Body of pancreas (tissue), 4 donors: ENCODE data around the gene COX14. TPM values are rescaled to one million over a fixed set of nuclear protein-coding genes. Genes with fewer than 3 reads are reported as not detected.

Experiments
- ATAC-seq: fragments of 150-250 bp; one replicate; pipeline ENCODE4 v1.9.1; 2016
- DNase-seq, 4 donors: peaks; one replicate each; pipeline ENCODE4 v3.0.0-alpha.2; 2019
- H3K27ac ChIP-seq, 4 donors: fragments of 200-600 bp; sonication (generic); 1 replicate in 3 of 4; 2 replicates in 1 of 4; pipeline versions ENCODE4 v1.5.1 to v1.6.1; 2016 to 2019; ENCODE audit warnings: mild to moderate bottlenecking in 1 of 4, mixed read lengths in 1 of 4, moderate library complexity in 1 of 4
- H3K27me3 ChIP-seq, 2 donors: fragments of 200-600 bp; sonication (generic); one replicate each; pipeline ENCODE4 v1.6.0; 2016; ENCODE audit warnings: mild to moderate bottlenecking in 1 of 2
- H3K36me3 ChIP-seq, 2 donors: fragments of 200-600 bp; sonication (generic); replicated peaks in 1 of 2; 2 replicates each; pipeline ENCODE4 v1.5.1; 2016; ENCODE audit warnings: low read depth in 2 of 2; ENCODE audit not compliant: insufficient read depth in 1 of 2
- H3K4me1 ChIP-seq: fragments of 200-600 bp; sonication (generic); one replicate; pipeline ENCODE4 v1.6.0; 2016
- H3K4me3 ChIP-seq, 2 donors: fragments of 200-600 bp; sonication (generic); 1 replicate in 1 of 2; 2 replicates in 1 of 2; pipeline ENCODE4 v1.5.1; 2016 to 2019
- H3K9me3 ChIP-seq, 3 donors: fragments of 200-600 bp; sonication (generic); 1 replicate in 2 of 3; 2 replicates in 1 of 3; pipeline ENCODE4 v1.5.1; 2016
- POLR2A ChIP-seq, 3 donors: fragments of 450-650 bp; IDR thresholded peaks; one replicate each; pipeline ENCODE4 v1.6.1; 2016; ENCODE audit warnings: antibody characterized with exemption in 3 of 3, mild to moderate bottlenecking in 2 of 3
- WGBS, 2 donors: methylation state at CpG; one replicate each; pipeline ENCODE4 v1.1.5; 2017; 5-methylcytosine and 5-hydroxymethylcytosine counted together
- intact Hi-C: fragments of 100-400 bp; cut with DNase I; formaldehyde crosslinking; loops from one replicate; pipeline ENCODE4 v1.15.1; 2023
- total RNA-seq, 2 donors: library from RNA; depleted of rRNA; stranded (reverse); fragments of >200 nt; gene quantifications; one replicate each; pipeline ENCODE4 v1.1.0, GENCODE V29; 2016
- TF ChIP-seq, protein P1 (sequence below), 7 experiments: fragments of 450-650 bp in 4 of 7; fragments of 200-600 bp in 3 of 7; sonication (generic) in 3 of 7; IDR thresholded peaks; one replicate each; pipeline ENCODE4 v1.5.1; 2016 to 2019; ENCODE audit warnings: antibody characterized with exemption in 7 of 7

The COX14 gene
- total RNA-seq, 2 donors from 2014 or later: 14.5 to 47.8 TPM

DNA sequence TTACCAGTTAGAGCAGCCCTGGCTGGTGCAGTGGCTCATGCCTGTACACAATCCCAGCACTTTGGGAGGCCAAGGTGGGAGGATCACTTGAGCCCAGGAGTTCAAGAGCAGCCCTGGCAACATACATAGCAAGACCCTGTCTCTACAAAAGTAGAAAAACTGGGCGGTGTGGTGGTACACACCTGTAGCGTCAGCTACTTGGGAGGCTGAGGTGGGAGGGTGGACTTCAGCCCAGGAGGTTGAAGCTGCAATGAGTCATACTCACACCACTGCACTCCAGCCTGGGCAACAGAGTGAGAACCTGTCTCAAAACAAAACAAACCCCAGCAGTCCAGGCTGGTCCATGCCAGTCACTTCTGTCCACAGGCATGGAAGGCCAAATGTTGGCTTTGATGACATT, 7.4 kb downstream of the COX14 start:
- Histone ChIP-seq H3K27me3 (no peaks in the 10 kb centered on the region), H3K36me3 (peaks cover 0 to 2% of the 10 kb centered on the region in 2 donors), H3K4me3 (no peak overlapping the region), H3K9me3 (no peaks in the 10 kb centered on the region), H3K4me1 (peaks cover 9% of the 10 kb centered on the region), H3K27ac (no peak overlapping the region)
- 97% methylated on average over 2 of the region's 2 CpGs; no CpG with 5 or more reads in 1 of the 2 donors for WGBS, 2 donors
- intact Hi-C loops: no loop called here
- no peak for TF ChIP-seq POLR2A (IDR thresholded peaks at IDR 0.05)
- TF ChIP-seq, protein P1, sequence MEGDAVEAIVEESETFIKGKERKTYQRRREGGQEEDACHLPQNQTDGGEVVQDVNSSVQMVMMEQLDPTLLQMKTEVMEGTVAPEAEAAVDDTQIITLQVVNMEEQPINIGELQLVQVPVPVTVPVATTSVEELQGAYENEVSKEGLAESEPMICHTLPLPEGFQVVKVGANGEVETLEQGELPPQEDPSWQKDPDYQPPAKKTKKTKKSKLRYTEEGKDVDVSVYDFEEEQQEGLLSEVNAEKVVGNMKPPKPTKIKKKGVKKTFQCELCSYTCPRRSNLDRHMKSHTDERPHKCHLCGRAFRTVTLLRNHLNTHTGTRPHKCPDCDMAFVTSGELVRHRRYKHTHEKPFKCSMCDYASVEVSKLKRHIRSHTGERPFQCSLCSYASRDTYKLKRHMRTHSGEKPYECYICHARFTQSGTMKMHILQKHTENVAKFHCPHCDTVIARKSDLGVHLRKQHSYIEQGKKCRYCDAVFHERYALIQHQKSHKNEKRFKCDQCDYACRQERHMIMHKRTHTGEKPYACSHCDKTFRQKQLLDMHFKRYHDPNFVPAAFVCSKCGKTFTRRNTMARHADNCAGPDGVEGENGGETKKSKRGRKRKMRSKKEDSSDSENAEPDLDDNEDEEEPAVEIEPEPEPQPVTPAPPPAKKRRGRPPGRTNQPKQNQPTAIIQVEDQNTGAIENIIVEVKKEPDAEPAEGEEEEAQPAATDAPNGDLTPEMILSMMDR (IDR thresholded peaks at IDR 0.05): no peak
- DNase-seq (no peak), ATAC-seq (no peak)

DNA sequence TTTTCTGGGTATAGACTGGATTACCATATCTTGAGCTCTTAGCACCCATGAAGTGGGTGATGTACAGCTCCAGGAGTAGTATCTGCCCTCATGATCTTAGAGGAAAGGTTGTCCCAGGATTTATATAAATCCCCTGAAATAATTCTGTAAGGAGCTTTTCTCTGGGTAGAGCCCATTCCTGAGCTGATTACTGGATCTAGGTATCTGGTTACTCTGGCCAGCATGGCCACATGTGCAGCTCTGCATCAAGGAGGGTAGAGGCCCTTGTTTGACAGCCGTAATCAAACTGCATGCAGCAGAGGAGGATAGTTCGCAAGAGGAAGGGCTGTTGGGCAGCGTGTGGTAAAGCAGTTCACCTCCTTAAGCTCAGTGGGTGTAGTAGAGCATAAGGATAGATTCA, 8.5 kb downstream of the COX14 start:
- no peaks in the 10 kb centered on the region for H3K27me3 ChIP-seq
- DNase-seq: no peak
- peaks cover 0 to 2% of the 10 kb centered on the region in 2 donors for H3K36me3 ChIP-seq
- H3K4me1 ChIP-seq: peaks cover 9% of the 10 kb centered on the region
- no peak overlapping the region for H3K27ac ChIP-seq
- intact Hi-C loops: no loop called here
- ATAC-seq: no peak
- TF ChIP-seq POLR2A (IDR thresholded peaks at IDR 0.05): no peak
- TF ChIP-seq, protein P1 (IDR thresholded peaks at IDR 0.05): no peak
- H3K4me3 ChIP-seq: no peak overlapping the region
- WGBS, 2 donors: 83 to 92% methylated on average over 3 of the region's 3 CpGs
- H3K9me3 ChIP-seq: no peaks in the 10 kb centered on the region

DNA sequence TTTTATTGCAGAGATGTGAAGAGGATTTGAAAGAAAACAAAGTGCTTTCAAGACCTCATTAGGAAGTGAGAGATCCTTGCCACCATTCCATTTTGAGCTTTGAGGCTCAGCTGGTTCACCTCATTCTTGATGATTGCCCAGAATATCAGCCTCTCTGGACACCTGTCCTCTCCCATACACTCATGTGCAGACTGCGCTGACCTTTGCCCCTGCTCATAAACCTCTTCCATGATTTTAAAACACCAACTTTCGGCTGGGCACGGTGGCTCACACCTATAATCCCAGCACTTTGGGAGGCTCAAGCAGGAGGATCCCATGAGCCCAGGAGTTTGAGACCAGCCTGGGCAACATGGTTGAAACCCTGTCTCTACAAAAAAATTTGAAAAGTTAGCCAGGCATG, 8.9 kb downstream of the COX14 start:
- DNase-seq (no peak), ATAC-seq (no peak)
- intact Hi-C loops: no loop called here
- H3K4me1 ChIP-seq: peaks cover 9% of the 10 kb centered on the region
- H3K9me3 ChIP-seq: no peaks in the 10 kb centered on the region
- no peaks in the 10 kb centered on the region for H3K27me3 ChIP-seq
- no peak overlapping the region for H3K4me3 ChIP-seq
- 81 to 83% methylated on average over 3 of the region's 3 CpGs for WGBS, 2 donors
- peaks cover 0 to 2% of the 10 kb centered on the region in 2 donors for H3K36me3 ChIP-seq
- TF ChIP-seq POLR2A (IDR thresholded peaks at IDR 0.05): no peak
- TF ChIP-seq, protein P1 (IDR thresholded peaks at IDR 0.05): no peak
- no peak overlapping the region for H3K27ac ChIP-seq

DNA sequence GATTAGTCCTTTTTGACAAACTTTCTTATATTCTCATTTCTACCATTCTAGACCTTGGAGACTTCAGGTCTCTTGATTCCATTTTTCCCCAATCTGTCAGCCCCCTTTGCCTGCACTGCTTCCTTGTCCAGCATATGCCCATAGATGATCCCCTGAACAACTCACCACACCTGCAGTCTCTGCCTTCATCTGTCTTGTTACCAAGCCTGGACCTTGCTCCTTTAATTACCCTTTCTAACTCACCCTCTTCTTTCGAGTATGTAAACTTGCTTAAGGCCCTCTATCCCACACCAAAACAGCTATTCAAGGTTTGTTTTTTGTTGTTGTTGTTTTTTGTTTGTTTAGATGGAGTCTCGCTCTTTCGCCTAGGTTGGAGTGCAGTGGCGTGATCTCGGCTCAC, 9.6 kb downstream of the COX14 start:
- Histone ChIP-seq H3K27ac (no peak overlapping the region), H3K9me3 (no peaks in the 10 kb centered on the region), H3K4me1 (peaks cover 8% of the 10 kb centered on the region), H3K4me3 (no peak overlapping the region), H3K36me3 (peaks cover 0 to 2% of the 10 kb centered on the region in 2 donors), H3K27me3 (no peaks in the 10 kb centered on the region)
- no peak for TF ChIP-seq POLR2A (IDR thresholded peaks at IDR 0.05)
- TF ChIP-seq, protein P1 (IDR thresholded peaks at IDR 0.05): no peak
- DNase-seq (no peak), ATAC-seq (no peak)
- 85 to 97% methylated on average over 5 of the region's 5 CpGs for WGBS, 2 donors
- intact Hi-C loops: no loop called here

DNA sequence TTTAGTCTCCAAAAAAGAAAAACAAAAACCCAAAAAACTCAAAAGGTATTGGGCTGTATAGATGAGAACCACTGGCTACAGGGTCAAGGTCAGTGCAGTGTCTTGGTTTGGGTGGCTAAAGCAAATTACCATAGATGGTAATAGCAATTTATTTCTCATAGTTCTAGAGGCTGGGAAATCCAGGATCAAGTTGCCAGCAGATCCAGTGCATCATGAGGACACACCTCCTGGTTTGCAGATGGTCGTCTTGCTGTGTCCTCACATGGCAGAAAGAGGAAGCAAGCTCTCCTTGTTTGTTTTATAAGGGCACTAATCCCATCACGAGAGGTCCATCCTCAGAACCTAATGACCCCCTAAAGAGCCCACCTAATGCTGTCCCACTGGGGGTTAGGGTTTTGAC, 11.2 kb downstream of the COX14 start:
- intact Hi-C loops: no loop called here
- WGBS, 2 donors: 81 to 90% methylated on average over 2 of the region's 2 CpGs
- H3K27me3 ChIP-seq: no peaks in the 10 kb centered on the region
- no peak for DNase-seq
- no peak for ATAC-seq
- no peaks in the 10 kb centered on the region for H3K9me3 ChIP-seq
- H3K36me3 ChIP-seq: peaks cover 0 to 4% of the 10 kb centered on the region in 2 donors
- no peak overlapping the region for H3K27ac ChIP-seq
- no peak overlapping the region for H3K4me3 ChIP-seq
- no peak for TF ChIP-seq POLR2A (IDR thresholded peaks at IDR 0.05)
- TF ChIP-seq, protein P1 (IDR thresholded peaks at IDR 0.05): no peak
- no peaks in the 10 kb centered on the region for H3K4me1 ChIP-seq
